Measurements from ENCODE around the gene MAPK12. TPM values are rescaled to one million over a fixed set of nuclear protein-coding genes. Genes with fewer than 3 reads are reported as not detected.
"Not testable (repeated sequence)": the region's sequence is repeated elsewhere in the genome, so short reads cannot be mapped to it uniquely, and the experiment has no call there.

The MAPK12 gene
- total RNA-seq, 2 donors from 2014 or later = 7.1 to 14.2 TPM

GRCh38 chr22:50275181-50276055, 13.9 kb upstream of the MAPK12 start:
- no peak overlapping the region for H3K27ac Mint-ChIP-seq
- ATAC-seq = no peak
- no peaks in the 10 kb centered on the region for H3K9me3 Mint-ChIP-seq
- H3K36me3 Mint-ChIP-seq = no peaks in the 10 kb centered on the region
- no peak for DNase-seq (ENCODE audit: low spot score in 2 of 2)

GRCh38 chr22:50274771-50275170, 13.3 kb upstream of the MAPK12 start:
- ATAC-seq (no peak), DNase-seq (ENCODE audit: low spot score in 2 of 2) (no peak)
- no peaks in the 10 kb centered on the region for H3K9me3 Mint-ChIP-seq
- H3K27ac Mint-ChIP-seq = no peak overlapping the region
- no peaks in the 10 kb centered on the region for H3K36me3 Mint-ChIP-seq

GRCh38 chr22:50274311-50274710, 12.8 kb upstream of the MAPK12 start:
- Mint-ChIP-seq H3K27ac (no peak overlapping the region), H3K36me3 (no peaks in the 10 kb centered on the region)
- peak in 1 of 2 donors; percentile 49 for DNase-seq (ENCODE audit: low spot score in 2 of 2)

GRCh38 chr22:50273781-50274180, 12.3 kb upstream of the MAPK12 start:
- H3K9me3 Mint-ChIP-seq; DNase-seq (ENCODE audit: low spot score in 2 of 2): not testable (repeated sequence)

More at GRCh38 chr22:50274311-50274710, 12.8 kb upstream of the MAPK12 start:
- peak in 1 of 2 donors; percentile 27 for ATAC-seq
- H3K9me3 Mint-ChIP-seq = no peaks in the 10 kb centered on the region

GRCh38 chr22:50273352-50273751, 11.9 kb upstream of the MAPK12 start:
- not testable (repeated sequence) for H3K27ac Mint-ChIP-seq; H3K9me3 Mint-ChIP-seq; H3K36me3 Mint-ChIP-seq; ATAC-seq; DNase-seq (ENCODE audit: low spot score in 2 of 2)

More at GRCh38 chr22:50273781-50274180, 12.3 kb upstream of the MAPK12 start:
- ATAC-seq, H3K36me3 Mint-ChIP-seq, H3K27ac Mint-ChIP-seq: not testable (repeated sequence)

- no peak for DNase-seq (ENCODE audit: low spot score in 2 of 2)
- H3K9me3 Mint-ChIP-seq = no peaks in the 10 kb centered on the region
- H3K36me3 Mint-ChIP-seq = no peaks in the 10 kb centered on the region
- no peak overlapping the region for H3K27ac Mint-ChIP-seq
- no peak for ATAC-seq
Measured at GRCh38 chr22:50272044-50272802, 10.7 kb upstream of the MAPK12 start.

GRCh38 chr22:50271519-50271970, 10.1 kb upstream of the MAPK12 start:
- DNase-seq (ENCODE audit: low spot score in 2 of 2) (peak in 1 of 2 donors; percentile 73), ATAC-seq (peak; percentile 10 to 50)
- Mint-ChIP-seq H3K9me3 (no peaks in the 10 kb centered on the region), H3K36me3 (no peaks in the 10 kb centered on the region), H3K27ac (no peak overlapping the region)

- DNase-seq (ENCODE audit: low spot score in 2 of 2) (peak in 1 of 2 donors; percentile 78), ATAC-seq (peak; percentile 58 to 65)
- H3K27ac Mint-ChIP-seq = no peak overlapping the region
- H3K36me3 Mint-ChIP-seq = no peaks in the 10 kb centered on the region
- H3K9me3 Mint-ChIP-seq = no peaks in the 10 kb centered on the region
Measured at GRCh38 chr22:50270666-50271394, 9.3 kb upstream of the MAPK12 start.

GRCh38 chr22:50269970-50270665, 8.6 kb upstream of the MAPK12 start, which contains the start of gene MAPK11:
MAPK11 (minus strand) TSS chr22:50270380; CDS start chr22:50270292, 88 bp downstream.
- H3K27ac Mint-ChIP-seq = no peak within 1 kb of the TSS
- peak; percentile 69 to 71 for ATAC-seq
- no peaks in the 10 kb centered on the region for H3K36me3 Mint-ChIP-seq
- no peaks in the 10 kb centered on the region for H3K9me3 Mint-ChIP-seq
- peak; percentile 64 to 77 for DNase-seq (ENCODE audit: low spot score in 2 of 2)

- Mint-ChIP-seq H3K9me3 (no peaks in the 10 kb centered on the region), H3K27ac (no peak overlapping the region), H3K36me3 (no peaks in the 10 kb centered on the region)
- DNase-seq (ENCODE audit: low spot score in 2 of 2) (no peak), ATAC-seq (no peak)
Measured at GRCh38 chr22:50269573-50269969, 8.1 kb upstream of the MAPK12 start.

- Mint-ChIP-seq H3K27ac (no peak overlapping the region), H3K36me3 (no peaks in the 10 kb centered on the region), H3K9me3 (no peaks in the 10 kb centered on the region)
- ATAC-seq = no peak
- no peak for DNase-seq (ENCODE audit: low spot score in 2 of 2)
Measured at GRCh38 chr22:50268655-50269113, 7.2 kb upstream of the MAPK12 start.

- no peaks in the 10 kb centered on the region for H3K36me3 Mint-ChIP-seq
- DNase-seq (ENCODE audit: low spot score in 2 of 2) (peak in 1 of 2 donors; percentile 69), ATAC-seq (peak in 1 of 2 donors; percentile 10)
- no peak overlapping the region for H3K27ac Mint-ChIP-seq
- H3K9me3 Mint-ChIP-seq = no peaks in the 10 kb centered on the region
Measured at GRCh38 chr22:50267591-50268390, 6.3 kb upstream of the MAPK12 start.

- Mint-ChIP-seq H3K9me3 (no peaks in the 10 kb centered on the region), H3K27ac (no peak overlapping the region), H3K36me3 (no peaks in the 10 kb centered on the region)
- no peak for ATAC-seq
- no peak for DNase-seq (ENCODE audit: low spot score in 2 of 2)
Measured at GRCh38 chr22:50266994-50267393, 5.5 kb upstream of the MAPK12 start.

GRCh38 chr22:50264946-50265669, 3.6 kb upstream of the MAPK12 start:
- Mint-ChIP-seq H3K27ac (no peak overlapping the region), H3K36me3 (no peaks in the 10 kb centered on the region), H3K9me3 (no peaks in the 10 kb centered on the region)
- no peak for DNase-seq (ENCODE audit: low spot score in 2 of 2)
- ATAC-seq = no peak

All from activated naive CD4-positive, alpha-beta T cell treated with anti-CD3 and anti-CD28 coated beads, Interleukin-2, amount 50 U/mL, for 72 hours (primary cell).